Ovary (tissue), 9 donors: ENCODE measurements around the gene GFAP. TPM values are rescaled to one million over a fixed set of nuclear protein-coding genes. Genes with fewer than 3 reads are reported as not detected.

Experiments
- DNase-seq, 5 donors: peaks; one replicate each; pipeline ENCODE4 v3.0.0-alpha.2; 2019 to 2020
- H3K27ac ChIP-seq, 2 donors: fragments of 200-600 bp; one replicate each; pipeline versions ENCODE4 v1.5.1 to v1.8.0; 2019 to 2022
- H3K27me3 ChIP-seq: fragments of 200-600 bp; one replicate; pipeline ENCODE4 v1.8.0; 2022
- H3K36me3 ChIP-seq: fragments of 200-600 bp; sonication (generic); one replicate; pipeline ENCODE4 v1.5.1; 2019
- H3K4me1 ChIP-seq: one replicate; pipeline ENCODE4 v1.8.1; 2013; ENCODE audit warnings: mild to moderate bottlenecking, moderate library complexity; ENCODE audit not compliant: insufficient read depth
- H3K4me3 ChIP-seq: fragments of 200-600 bp; sonication (generic); one replicate; pipeline ENCODE4 v1.5.1; 2017
- H3K9me3 ChIP-seq, 2 donors: fragments of 200-600 bp in 1 of 2; sonication (generic) in 1 of 2; one replicate each; pipeline versions ENCODE4 v1.5.1 to v1.8.1; 2013 to 2019; ENCODE audit warnings: mild to moderate bottlenecking in 1 of 2, moderate library complexity in 1 of 2
- EP300 ChIP-seq: sonication (generic); formaldehyde crosslinking; IDR thresholded peaks from one replicate; pipeline ENCODE4 v1.6.1; 2017; ENCODE audit warnings: antibody characterized with exemption
- POLR2A ChIP-seq: fragments of 450-650 bp; IDR thresholded peaks from one replicate; pipeline ENCODE4 v1.6.1; 2017; ENCODE audit warnings: antibody characterized with exemption, mild to moderate bottlenecking, moderate library complexity
- WGBS, 3 donors: extraction: QIAGEN DNeasy Blood & Tissue Kit in 1 of 3; methylation state at CpG; one replicate each; pipeline versions ENCODE4 v1.1.5 to v1.1.7; 2013 to 2017; 5-methylcytosine and 5-hydroxymethylcytosine counted together
- intact Hi-C, 4 donors: fragments of 100-400 bp; cut with DNase I; formaldehyde crosslinking; loops; one replicate each; pipeline versions ENCODE4 v1.11.0 to v1.15.1; 2022 to 2023
- polyA plus RNA-seq, 2 donors: library from polyadenylated mRNA; stranded (reverse); fragments of 200-250 nt in 1 of 2; fragments of 350-450 nt in 1 of 2; fragmentation: Illumina TruSeq in 1 of 2; extraction: RNeasy Lipid Tissue Mini Kit (QIAGEN cat#74804) in 1 of 2; gene quantifications; one replicate each; pipeline ENCODE4 v1.2.3, GENCODE V29; 2013 to 2014
- total RNA-seq, 7 donors: library from RNA; depleted of rRNA in 2 of 7; stranded (reverse); fragments of >200 nt in 2 of 7; fragmentation: NEBNext Ultra II Directional in 3 of 7; extraction: Animal tissue kit (Norgen Biotek cat#: 25700) in 3 of 7; gene quantifications; one replicate each; pipeline versions ENCODE4 v1.1.0 to v1.2.4, GENCODE V29; 2016 to 2023
- TF ChIP-seq, protein P1 (sequence below), 3 donors: fragments of 450-650 bp in 2 of 3; fragments of 200-600 bp in 1 of 3; IDR thresholded peaks; one replicate each; pipeline versions ENCODE4 v1.5.1 to v1.8.0; 2016 to 2022; ENCODE audit warnings: antibody characterized with exemption in 3 of 3, mild to moderate bottlenecking in 1 of 3
- donor health status: DM: no; HTN: no; CAD: no; lungs with moderate emphysema.
- donor health status: DM: no; HTN: no; CAD: no.
- donor health status: Bipolar disorder and iron deficiency.
- donor health status: DM: yes; HTN: yes; CAD: no.
- donor health status: DM: no; HTN: no; CAD: no.
- donor health status: DM: yes; HTN: yes; CAD: no.

Gene GFAP
- total and polyA plus RNA-seq, 9 donors = 0.08 to 1.8 (median 0.49) TPM; not detected in 1

DNA sequence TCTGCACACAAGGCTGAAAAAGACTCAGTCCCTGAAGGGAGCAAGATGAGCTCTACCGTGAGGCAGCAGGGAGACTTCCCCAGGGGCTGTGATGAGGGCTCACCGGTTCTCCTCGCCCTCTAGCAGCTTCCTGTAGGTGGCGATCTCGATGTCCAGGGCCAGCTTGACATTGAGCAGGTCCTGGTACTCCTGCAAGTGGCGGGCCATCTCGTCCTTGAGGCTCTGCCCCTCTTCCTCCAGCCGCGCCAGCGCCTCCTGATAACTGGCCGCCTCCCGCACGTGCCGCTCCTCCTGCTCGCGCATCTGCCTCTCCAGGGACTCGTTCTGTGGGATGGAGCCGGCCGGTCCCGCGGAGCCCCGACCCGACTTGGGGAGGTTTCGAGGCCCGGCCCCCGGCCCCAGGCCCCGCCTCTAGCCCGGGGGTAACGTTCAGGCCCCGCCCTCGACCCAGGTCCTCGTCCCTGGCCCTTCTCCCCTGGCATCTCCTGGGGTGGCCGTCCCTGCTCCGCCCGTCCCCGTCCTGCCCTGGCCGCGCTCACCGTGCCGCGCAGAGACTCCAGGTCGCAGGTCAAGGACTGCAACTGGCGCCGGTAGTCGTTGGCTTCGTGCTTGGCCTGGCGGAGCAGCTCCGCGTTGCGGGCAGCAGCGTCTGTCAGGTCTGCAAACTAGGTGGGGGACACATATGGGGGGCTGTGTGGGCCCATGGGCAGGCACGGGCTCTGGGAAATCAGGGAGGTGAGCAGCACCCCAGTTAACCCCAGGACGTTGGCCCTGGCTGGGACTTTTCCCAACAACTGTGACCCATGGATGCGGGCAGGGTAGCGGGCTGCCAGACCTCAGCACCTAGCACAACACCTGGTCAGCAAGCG lies 3.9 kb downstream of the GFAP start:
- peak; percentile 57 to 73 (median 62) for DNase-seq
- TF ChIP-seq POLR2A (no peak), EP300 (no peak)
- TF ChIP-seq, protein P1, sequence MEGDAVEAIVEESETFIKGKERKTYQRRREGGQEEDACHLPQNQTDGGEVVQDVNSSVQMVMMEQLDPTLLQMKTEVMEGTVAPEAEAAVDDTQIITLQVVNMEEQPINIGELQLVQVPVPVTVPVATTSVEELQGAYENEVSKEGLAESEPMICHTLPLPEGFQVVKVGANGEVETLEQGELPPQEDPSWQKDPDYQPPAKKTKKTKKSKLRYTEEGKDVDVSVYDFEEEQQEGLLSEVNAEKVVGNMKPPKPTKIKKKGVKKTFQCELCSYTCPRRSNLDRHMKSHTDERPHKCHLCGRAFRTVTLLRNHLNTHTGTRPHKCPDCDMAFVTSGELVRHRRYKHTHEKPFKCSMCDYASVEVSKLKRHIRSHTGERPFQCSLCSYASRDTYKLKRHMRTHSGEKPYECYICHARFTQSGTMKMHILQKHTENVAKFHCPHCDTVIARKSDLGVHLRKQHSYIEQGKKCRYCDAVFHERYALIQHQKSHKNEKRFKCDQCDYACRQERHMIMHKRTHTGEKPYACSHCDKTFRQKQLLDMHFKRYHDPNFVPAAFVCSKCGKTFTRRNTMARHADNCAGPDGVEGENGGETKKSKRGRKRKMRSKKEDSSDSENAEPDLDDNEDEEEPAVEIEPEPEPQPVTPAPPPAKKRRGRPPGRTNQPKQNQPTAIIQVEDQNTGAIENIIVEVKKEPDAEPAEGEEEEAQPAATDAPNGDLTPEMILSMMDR (IDR thresholded peaks at IDR 0.05) = no peak
- H3K27me3 ChIP-seq = no peaks in the 10 kb centered on the region
- no peak overlapping the region for H3K4me3 ChIP-seq
- H3K27ac ChIP-seq = no peak overlapping the region
- intact Hi-C loops = loop anchor here in 2 of 4 donors (10.0 kb wide), 3 partner anchors 183 to 293 kb away; no protein-coding TSS in a partner anchor
- 6 to 10% (median 7%) methylated on average over 50 to 56 of the region's 56 CpGs for WGBS, 3 donors
- H3K36me3 ChIP-seq = no peaks in the 10 kb centered on the region
- H3K4me1 ChIP-seq = peaks cover 5% of the 10 kb centered on the region
- no peaks in the 10 kb centered on the region for H3K9me3 ChIP-seq

DNA sequence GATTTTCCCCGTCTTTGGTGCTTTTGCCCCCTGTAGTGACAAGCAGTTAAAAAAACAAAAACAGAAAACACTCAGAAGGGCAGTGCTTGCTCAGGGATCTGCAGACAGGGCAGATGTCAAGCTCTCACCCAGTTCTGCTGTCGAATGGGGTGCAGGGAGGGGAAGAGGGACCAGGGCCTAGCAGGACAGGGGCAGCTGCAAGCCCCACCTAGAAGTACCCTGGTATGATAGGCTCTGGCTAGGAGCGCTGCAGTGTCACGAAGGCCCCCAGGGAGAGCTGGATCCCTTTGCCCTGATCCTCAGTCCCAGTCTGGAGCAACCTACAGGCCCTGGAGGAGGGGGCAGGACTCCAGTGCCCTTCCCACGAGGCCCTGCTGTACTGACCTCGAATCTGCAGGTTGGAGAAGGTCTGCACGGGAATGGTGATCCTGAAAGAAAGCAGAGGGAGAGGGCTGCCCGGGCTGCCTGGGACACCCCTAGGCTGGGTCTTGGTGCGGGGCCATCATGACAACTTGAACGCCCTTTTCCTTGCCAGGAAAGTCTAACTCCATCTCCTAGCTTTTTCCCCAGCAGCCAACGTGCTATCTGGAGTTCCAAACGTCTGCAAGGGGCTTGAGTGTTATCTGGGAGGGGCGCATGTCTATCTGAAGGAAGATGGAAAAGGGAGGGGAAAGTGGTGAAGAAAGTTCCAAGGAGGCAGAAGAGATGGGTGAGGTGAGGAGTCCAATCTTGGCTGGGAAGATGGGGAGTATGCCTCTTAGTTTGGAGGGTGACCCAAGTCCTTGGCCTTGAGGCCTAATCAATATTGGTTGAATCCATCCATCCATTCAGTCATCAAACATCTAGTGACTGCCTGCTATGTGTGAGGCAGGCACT lies 4.8 kb downstream of the GFAP start:
- Histone ChIP-seq H3K4me3 (no peak overlapping the region), H3K27ac (no peak overlapping the region), H3K9me3 (no peaks in the 10 kb centered on the region), H3K4me1 (peaks cover 5% of the 10 kb centered on the region), H3K27me3 (no peaks in the 10 kb centered on the region), H3K36me3 (no peaks in the 10 kb centered on the region)
- whole genome bisulfite sequencing, 3 donors = 84 to 89% (median 85%) methylated on average over 12 to 13 of the region's 13 CpGs
- TF ChIP-seq EP300 = no peak
- TF ChIP-seq POLR2A = no peak
- TF ChIP-seq, protein P1 (IDR thresholded peaks at IDR 0.05) = no peak
- no peak for DNase-seq
- intact Hi-C loops = loop anchor here in 2 of 4 donors (10.0 kb wide), 3 partner anchors 184 to 294 kb away; no protein-coding TSS in a partner anchor

DNA sequence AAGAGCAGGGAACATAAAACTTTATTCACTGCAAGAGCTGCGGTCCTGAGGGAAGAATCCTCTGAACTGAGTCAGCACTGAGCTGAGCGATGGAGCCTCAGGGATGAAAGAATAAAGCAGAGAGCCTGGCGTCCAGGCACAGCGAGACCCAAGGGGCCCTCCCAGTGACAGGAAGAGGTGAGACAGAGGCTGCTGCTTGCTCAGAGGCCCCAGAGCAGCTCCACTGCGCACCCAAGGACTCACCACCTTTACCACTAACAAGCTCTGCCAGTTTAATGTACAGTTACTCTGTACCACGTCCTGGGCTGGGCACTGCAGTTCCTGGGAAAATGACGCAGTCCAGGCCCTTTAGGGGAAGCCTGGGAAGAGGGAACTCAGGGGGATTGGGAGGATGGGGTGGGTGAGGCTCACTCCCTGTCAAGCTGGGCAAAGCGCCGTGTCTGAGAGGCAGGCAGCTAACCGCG lies 5.6 kb downstream of the GFAP start:
- Histone ChIP-seq H3K27me3 (no peaks in the 10 kb centered on the region), H3K4me1 (peaks cover 5% of the 10 kb centered on the region), H3K9me3 (no peaks in the 10 kb centered on the region), H3K36me3 (no peaks in the 10 kb centered on the region), H3K4me3 (no peak overlapping the region), H3K27ac (no peak overlapping the region)
- intact Hi-C loops = loop anchor here in 2 of 4 donors (10.0 kb wide), 3 partner anchors 185 to 295 kb away; no protein-coding TSS in a partner anchor
- 76 to 85% (median 77%) methylated on average over 11 of the region's 11 CpGs for WGBS, 3 donors
- TF ChIP-seq POLR2A (no peak), EP300 (no peak)
- TF ChIP-seq, protein P1 (IDR thresholded peaks at IDR 0.05) = no peak
- no peak for DNase-seq

DNA sequence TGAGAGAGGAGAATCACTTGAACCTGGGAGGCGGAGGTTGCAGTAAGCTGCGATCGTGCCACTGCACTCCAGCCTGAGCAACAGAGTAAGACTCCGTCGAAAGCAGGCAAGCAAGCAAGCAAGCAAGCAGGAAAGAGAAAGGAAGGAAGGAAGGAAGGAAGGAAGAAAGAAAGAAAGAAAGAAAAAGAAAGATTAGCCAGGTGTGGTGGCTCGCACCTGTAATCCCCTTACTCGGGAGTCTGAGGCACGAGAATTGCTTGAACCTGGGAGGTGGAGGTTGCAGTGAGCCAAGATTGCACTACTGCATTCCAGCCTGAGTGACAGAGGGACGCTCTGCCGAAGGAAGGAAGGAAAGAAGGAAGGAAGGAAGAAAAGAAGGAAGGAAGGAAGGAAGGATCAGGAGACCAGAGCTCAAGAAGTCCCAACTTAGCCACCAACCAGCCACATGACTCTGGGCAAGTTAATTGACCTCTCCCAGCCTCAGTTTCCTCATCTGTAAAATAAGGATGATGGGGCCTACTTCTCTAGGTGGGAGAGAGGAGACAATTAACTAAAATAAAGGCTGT lies 6.5 kb downstream of the GFAP start:
- no peaks in the 10 kb centered on the region for H3K36me3 ChIP-seq
- intact Hi-C loops = no loop called here
- H3K4me3 ChIP-seq = no peak overlapping the region
- no peak overlapping the region for H3K27ac ChIP-seq
- no peaks in the 10 kb centered on the region for H3K9me3 ChIP-seq
- no peaks in the 10 kb centered on the region for H3K27me3 ChIP-seq
- TF ChIP-seq EP300 = no peak
- no peak for DNase-seq
- 88 to 89% (median 88%) methylated on average over 10 of the region's 10 CpGs for WGBS, 3 donors
- peaks cover 5% of the 10 kb centered on the region for H3K4me1 ChIP-seq
